Endothelial cell of umbilical vein (primary cell): ENCODE measurements around the gene SETBP1. TPM values are rescaled to one million over a fixed set of nuclear protein-coding genes. Genes with fewer than 3 reads are reported as not detected.

ENCODE experiments used
- BruUV-seq: library from RNA; stranded (reverse); fragments of 400-500 nt; replicated peaks from 2 replicates; lab custom pipeline; 2021; lab: Mats Ljungman, UMichigan
- CTCF ChIA-PET: fragments of 300-600, 350-600 bp; sonication (Branson Sonifier 250); formaldehyde crosslinking; loops from one replicate; lab custom pipeline; 2021; ENCODE audit warnings: antibody characterized with exemption, inconsistent platforms; lab: Charles Lee
- POLR2A ChIA-PET: fragments of 300-600, 350-600 bp; sonication (Branson Sonifier 250); formaldehyde crosslinking; loops from one replicate; lab custom pipeline; 2021; ENCODE audit warnings: antibody characterized with exemption, inconsistent platforms; lab: Charles Lee
- DNase-seq: peaks from one replicate; pipeline ENCODE4 v3.0.0-alpha.2; 2011; ENCODE audit warnings: low read depth, low spot score
- FAIRE-seq: peaks from 2 replicates; lab custom pipeline; 2011; peaks lifted over from hg19 to GRCh38; lab: Jason Lieb, UNC
- H2AFZ ChIP-seq: 2 replicates; pipeline ENCODE4 v1.6.0; 2012; ENCODE audit warnings: low read depth, low read length, control low read depth, inconsistent platforms
- H3K27ac ChIP-seq: 2 replicates; pipeline ENCODE4 v1.5.1; 2011; ENCODE audit warnings: low read depth, mild to moderate bottlenecking, control low read depth, low read length, moderate library complexity; ENCODE audit not compliant: insufficient read depth
- H3K27me3 ChIP-seq, 2 experiments: 2 replicates each; pipeline versions ENCODE4 v1.6.0 to v1.6.1; 2011; ENCODE audit warnings: low read length in 2 of 2, mixed read lengths in 1 of 2; ENCODE audit not compliant: control insufficient read depth in 2 of 2, insufficient read depth in 2 of 2
- H3K36me3 ChIP-seq, 2 experiments: 2 replicates in 1 of 2; 3 replicates in 1 of 2; pipeline ENCODE4 v1.5.1; 2011; ENCODE audit warnings: low read length in 2 of 2, mild to moderate bottlenecking in 1 of 2, moderate library complexity in 1 of 2; ENCODE audit not compliant: control insufficient read depth in 2 of 2, insufficient read depth in 2 of 2; ENCODE audit errors: extremely low read depth in 1 of 2
- H3K4me1 ChIP-seq: 3 replicates; pipeline ENCODE4 v1.5.1; 2011; ENCODE audit warnings: mild to moderate bottlenecking, low read length; ENCODE audit not compliant: control insufficient read depth, insufficient read depth; ENCODE audit errors: extremely low read depth
- H3K4me2 ChIP-seq: 2 replicates; pipeline ENCODE4 v1.6.1; 2011; ENCODE audit warnings: low read length, control low read depth, mixed read lengths; ENCODE audit not compliant: insufficient read depth
- H3K4me3 ChIP-seq, 3 experiments: fragments of 200-600 bp in 1 of 3; sonication (generic), shearing (Covaris generic) in 1 of 3; replicated peaks in 1 of 3; 2 replicates each; pipeline ENCODE4 v1.5.1; 2011 to 2016; ENCODE audit warnings: control low read depth in 3 of 3, low read length in 3 of 3, mild to moderate bottlenecking in 2 of 3, inconsistent platforms in 1 of 3, low read depth in 1 of 3, moderate library complexity in 1 of 3; ENCODE audit not compliant: insufficient read depth in 1 of 3
- H3K79me2 ChIP-seq: 2 replicates; pipeline ENCODE4 v1.6.0; 2012; ENCODE audit warnings: low read length, inconsistent platforms; ENCODE audit not compliant: control insufficient read depth, insufficient read depth
- H3K9ac ChIP-seq: replicated peaks from 2 replicates; pipeline ENCODE3; 2011; ENCODE audit warnings: low read length, control low read depth; ENCODE audit not compliant: insufficient read depth; ENCODE audit errors: extremely low read depth
- H3K9me1 ChIP-seq: replicated peaks from 3 replicates; pipeline ENCODE4 v1.6.0; 2011; ENCODE audit warnings: mild to moderate bottlenecking, low read length; ENCODE audit not compliant: control insufficient read depth, insufficient read depth; ENCODE audit errors: extremely low read depth
- H3K9me3 ChIP-seq: replicated peaks from 2 replicates; pipeline ENCODE4 v1.5.1; 2012; ENCODE audit warnings: low read length, inconsistent platforms; ENCODE audit not compliant: control insufficient read depth, insufficient read depth
- H4K20me1 ChIP-seq: replicated peaks from 2 replicates; pipeline ENCODE3; 2011; ENCODE audit warnings: mild to moderate bottlenecking, low read length; ENCODE audit not compliant: control insufficient read depth, insufficient read depth; ENCODE audit errors: extremely low read depth
- EZH2 ChIP-seq: IDR thresholded peaks from 2 replicates; pipeline ENCODE4 v1.6.1; 2012; ENCODE audit warnings: borderline replicate concordance, low read depth, mild to moderate bottlenecking, moderate library complexity, low read length, inconsistent platforms; ENCODE audit not compliant: severe bottlenecking
- FOS ChIP-seq: IDR thresholded peaks from 2 replicates; pipeline ENCODE4 v1.6.1; 2011; ENCODE audit warnings: mild to moderate bottlenecking, low read length, moderate library complexity, borderline replicate concordance; ENCODE audit not compliant: insufficient read depth
- GATA2 ChIP-seq: IDR thresholded peaks from 2 replicates; pipeline ENCODE4 v1.7.0; 2011; ENCODE audit warnings: low read depth, mild to moderate bottlenecking, moderate library complexity, mixed read lengths, low read length; ENCODE audit not compliant: insufficient read length, insufficient read depth
- JUN ChIP-seq: IDR thresholded peaks from 2 replicates; pipeline ENCODE4 v1.6.1; 2011; ENCODE audit warnings: borderline replicate concordance, low read depth; ENCODE audit not compliant: insufficient read length, insufficient read depth
- MAX ChIP-seq: IDR thresholded peaks from 2 replicates; pipeline ENCODE4 v1.6.1; 2011; ENCODE audit not compliant: insufficient read depth, insufficient read length
- MYC ChIP-seq: IDR thresholded peaks from one replicate; pipeline ENCODE4 v1.6.1; 2011; ENCODE audit warnings: mild to moderate bottlenecking, low read depth, low read length
- POLR2A ChIP-seq: IDR thresholded peaks from 2 replicates; pipeline ENCODE4 v1.6.1; 2012; ENCODE audit warnings: low read depth, mild to moderate bottlenecking, control low read depth, low read length
- POLR2AphosphoS5 ChIP-seq: IDR thresholded peaks from 2 replicates; pipeline ENCODE4 v1.6.1; 2012; ENCODE audit warnings: low read depth, mild to moderate bottlenecking, control low read depth, low read length, moderate library complexity; ENCODE audit not compliant: insufficient read depth
- dilution Hi-C: fragments of 300-500 bp; cut with MboI; formaldehyde crosslinking; loops from one replicate; pipeline ENCODE4 v1.15.0; 2019; ENCODE audit warnings: low sequenced_read_pairs; ENCODE audit not compliant: extremely low pct_ligation_motif_present
- intact Hi-C: fragments of 100-400 bp; cut with micrococcal nuclease; formaldehyde crosslinking; loops from one replicate; pipeline ENCODE4 v1.10.0; 2022
- polyA plus RNA-seq, 4 experiments: library from polyadenylated mRNA; depleted of rRNA in 3 of 4; stranded (reverse) in 3 of 4; unstranded in 1 of 4; fragments of >200 nt; gene quantifications; 2 replicates each; pipeline versions ENCODE4 v1.2.1 to v1.2.3, GENCODE V29; 2011 to 2012; ENCODE audit warnings: missing spikeins in 1 of 4
- total RNA-seq: library from RNA; stranded (reverse); gene quantifications from 2 replicates; pipeline ENCODE4 v1.2.3, GENCODE V29; 2021
- TF ChIP-seq, protein P1 (sequence below), 2 donors: IDR thresholded peaks; 1 replicate in 1 of 2; 2 replicates in 1 of 2; pipeline ENCODE4 v1.5.1; 2011; ENCODE audit warnings: low read length in 2 of 2, mild to moderate bottlenecking in 2 of 2, moderate library complexity in 2 of 2, control low read depth in 1 of 2, inconsistent platforms in 1 of 2, low read depth in 1 of 2; ENCODE audit not compliant: insufficient read depth in 1 of 2; ENCODE audit errors: extremely low read depth in 1 of 2

SETBP1 gene
- total and polyA plus RNA-seq, 2 donors (not counting 3 experiments of a cell fraction or from before 2014, with no cell fraction given): 0.76 to 3.1 TPM

DNA sequence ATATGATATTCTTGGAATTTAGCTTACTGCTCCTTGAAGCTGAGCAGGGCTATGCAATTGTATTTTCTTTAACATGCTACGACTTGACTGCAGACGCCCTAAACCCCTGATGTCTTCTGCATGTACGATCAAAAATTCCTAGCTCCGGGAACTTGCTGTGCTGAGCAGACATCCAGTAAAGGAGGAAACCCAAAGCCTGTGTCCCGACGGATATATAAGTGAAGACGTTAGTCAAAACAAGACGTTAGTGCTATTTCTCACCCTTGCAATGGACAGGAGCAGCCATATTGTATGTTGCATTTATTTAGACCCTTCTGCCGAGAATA is 51.5 kb downstream of the SETBP1 start:
- dilution Hi-C loops (no loop called here), intact Hi-C loops (no loop called here)
- no peak overlapping the region for H2AFZ ChIP-seq
- H3K9me1 ChIP-seq: no peaks in the 10 kb centered on the region
- H3K27me3 ChIP-seq: no peaks in the 10 kb centered on the region
- ChIA-PET POLR2A (no interaction called here), CTCF (no interaction called here)
- H3K9ac ChIP-seq: no peak overlapping the region
- no TSS peak for BruUV-seq
- H3K9me3 ChIP-seq: no peaks in the 10 kb centered on the region
- no peak for FAIRE-seq
- H4K20me1 ChIP-seq: no peaks in the 10 kb centered on the region
- no peak overlapping the region for H3K4me2 ChIP-seq
- H3K4me1 ChIP-seq: no peaks in the 10 kb centered on the region
- H3K4me3 ChIP-seq: no peak overlapping the region
- H3K27ac ChIP-seq: no peak overlapping the region
- no peaks in the 10 kb centered on the region for H3K79me2 ChIP-seq
- DNase-seq: no peak
- no peaks in the 10 kb centered on the region for H3K36me3 ChIP-seq
- TF ChIP-seq EZH2 (no peak), JUN (no peak), GATA2 (no peak), POLR2A (no peak), FOS (no peak), POLR2AphosphoS5 (no peak), MYC (no peak), MAX (no peak)
- TF ChIP-seq, protein P1, sequence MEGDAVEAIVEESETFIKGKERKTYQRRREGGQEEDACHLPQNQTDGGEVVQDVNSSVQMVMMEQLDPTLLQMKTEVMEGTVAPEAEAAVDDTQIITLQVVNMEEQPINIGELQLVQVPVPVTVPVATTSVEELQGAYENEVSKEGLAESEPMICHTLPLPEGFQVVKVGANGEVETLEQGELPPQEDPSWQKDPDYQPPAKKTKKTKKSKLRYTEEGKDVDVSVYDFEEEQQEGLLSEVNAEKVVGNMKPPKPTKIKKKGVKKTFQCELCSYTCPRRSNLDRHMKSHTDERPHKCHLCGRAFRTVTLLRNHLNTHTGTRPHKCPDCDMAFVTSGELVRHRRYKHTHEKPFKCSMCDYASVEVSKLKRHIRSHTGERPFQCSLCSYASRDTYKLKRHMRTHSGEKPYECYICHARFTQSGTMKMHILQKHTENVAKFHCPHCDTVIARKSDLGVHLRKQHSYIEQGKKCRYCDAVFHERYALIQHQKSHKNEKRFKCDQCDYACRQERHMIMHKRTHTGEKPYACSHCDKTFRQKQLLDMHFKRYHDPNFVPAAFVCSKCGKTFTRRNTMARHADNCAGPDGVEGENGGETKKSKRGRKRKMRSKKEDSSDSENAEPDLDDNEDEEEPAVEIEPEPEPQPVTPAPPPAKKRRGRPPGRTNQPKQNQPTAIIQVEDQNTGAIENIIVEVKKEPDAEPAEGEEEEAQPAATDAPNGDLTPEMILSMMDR (IDR thresholded peaks at IDR 0.05; ENCODE audit: extremely low read depth in 1 of 2, insufficient read depth in 1 of 2, low read depth in 1 of 2, low read length in 2 of 2): no peak
